GM19025 (cell line): ENCODE data around the gene MACF1.
A peak's percentile ranks its signal among the peaks of the same experiment; 100 is the strongest.
"Not testable (repeated sequence)": the region's sequence is repeated elsewhere in the genome, so short reads cannot be mapped to it uniquely, and the experiment has no call there.

Experiments
- ATAC-seq: cut with Tn5 transposase; IDR thresholded peaks from one replicate; pipeline ENCODE4 v1.9.1; 2021; ENCODE audit warnings: mild to moderate bottlenecking, low read depth, moderate library complexity; ENCODE audit not compliant: unreplicated experiment

The MACF1 gene

GRCh38 chr1:39501666-39502065 lies 297.2 kb downstream of the MACF1 start:
- ATAC-seq, result no peak

- ATAC-seq, result not testable (repeated sequence)
Observed at GRCh38 chr1:39504436-39504835, 299.9 kb downstream of the MACF1 start.

- ATAC-seq, result no peak
Observed at GRCh38 chr1:39505289-39505688, 300.8 kb downstream of the MACF1 start.

GRCh38 chr1:39507230-39507928 lies 302.9 kb downstream of the MACF1 start:
- no peak for ATAC-seq

- ATAC-seq, result no peak
Observed at GRCh38 chr1:39508266-39508665, 303.8 kb downstream of the MACF1 start.

- ATAC-seq, result peak; percentile 20
Observed at GRCh38 chr1:39508857-39509305, 304.4 kb downstream of the MACF1 start.

- peak; percentile 53 for ATAC-seq
Observed at GRCh38 chr1:39509360-39510009, 305.0 kb downstream of the MACF1 start.

GRCh38 chr1:39510570-39511186 lies 306.2 kb downstream of the MACF1 start:
- ATAC-seq, result not testable (repeated sequence)

- ATAC-seq, result not testable (repeated sequence)
Observed at GRCh38 chr1:39511477-39511876, 307.0 kb downstream of the MACF1 start.

GRCh38 chr1:39512234-39512847 lies 307.8 kb downstream of the MACF1 start:
- ATAC-seq, result not testable (repeated sequence)

GRCh38 chr1:39514710-39515124 lies 310.2 kb downstream of the MACF1 start:
- not testable (repeated sequence) for ATAC-seq

GRCh38 chr1:39515131-39516086 lies 310.9 kb downstream of the MACF1 start:
- not testable (repeated sequence) for ATAC-seq

- not testable (repeated sequence) for ATAC-seq
Observed at GRCh38 chr1:39516841-39517240, 312.3 kb downstream of the MACF1 start.

- ATAC-seq, result not testable (repeated sequence)
Observed at GRCh38 chr1:39517936-39518335, 313.4 kb downstream of the MACF1 start.

GRCh38 chr1:39519376-39519775 lies 314.9 kb downstream of the MACF1 start:
- ATAC-seq, result not testable (repeated sequence)

GRCh38 chr1:39522221-39522620 lies 317.7 kb downstream of the MACF1 start:
- ATAC-seq, result not testable (repeated sequence)

- ATAC-seq, result no peak
Observed at GRCh38 chr1:39522661-39523567, 318.4 kb downstream of the MACF1 start.

- ATAC-seq, result no peak
Observed at GRCh38 chr1:39524171-39524570, 319.7 kb downstream of the MACF1 start.
